NCI-H2171 (cell line): ENCODE measurements around the gene MAP4K5.

Experiments
- DNase-seq: peaks from one replicate; lab custom pipeline; 2025; lab: John Stamatoyannopoulos, UW

MAP4K5 gene

DNA sequence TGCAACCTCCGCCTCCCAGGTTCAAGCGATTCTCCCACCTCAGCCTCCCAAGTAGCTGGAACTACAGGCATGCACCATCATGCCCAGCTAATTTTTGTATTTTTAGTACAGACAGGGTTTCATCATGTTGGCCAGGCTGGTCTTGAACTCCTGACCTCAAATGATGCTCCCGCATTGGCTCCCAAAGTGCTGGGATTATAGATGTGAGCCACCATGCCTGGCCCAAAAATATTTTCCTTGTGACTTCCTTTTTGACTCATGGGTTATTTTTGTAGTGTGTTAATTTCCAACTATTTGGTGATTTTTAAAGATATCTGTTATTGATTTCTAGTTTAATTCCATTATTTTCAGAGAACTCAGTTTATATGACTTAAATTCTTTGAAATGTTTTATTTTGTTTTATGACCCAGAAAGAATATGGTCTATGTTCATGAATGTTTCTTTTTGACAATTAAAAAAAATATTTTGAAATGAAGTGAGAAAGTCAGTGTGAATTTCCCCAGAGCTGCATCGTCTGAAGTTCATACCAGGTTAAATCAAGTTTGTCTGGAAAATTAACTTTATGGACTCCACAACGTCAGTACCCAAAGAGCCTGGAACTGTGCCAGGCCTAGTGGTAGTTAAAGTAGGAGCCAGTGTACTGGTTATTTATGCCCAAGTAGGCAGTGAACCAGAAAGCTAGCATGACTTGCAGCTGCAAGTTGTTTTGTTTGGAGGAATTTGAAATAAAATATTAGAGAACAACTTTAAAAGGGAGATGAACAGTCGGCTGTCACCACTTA lies 132.9 kb downstream of the MAP4K5 start:
- DNase-seq: peak; percentile 7

- no peak for DNase-seq
Measured at GRCh38 chr14:50398189-50398580, 134.2 kb downstream of the MAP4K5 start.

DNA sequence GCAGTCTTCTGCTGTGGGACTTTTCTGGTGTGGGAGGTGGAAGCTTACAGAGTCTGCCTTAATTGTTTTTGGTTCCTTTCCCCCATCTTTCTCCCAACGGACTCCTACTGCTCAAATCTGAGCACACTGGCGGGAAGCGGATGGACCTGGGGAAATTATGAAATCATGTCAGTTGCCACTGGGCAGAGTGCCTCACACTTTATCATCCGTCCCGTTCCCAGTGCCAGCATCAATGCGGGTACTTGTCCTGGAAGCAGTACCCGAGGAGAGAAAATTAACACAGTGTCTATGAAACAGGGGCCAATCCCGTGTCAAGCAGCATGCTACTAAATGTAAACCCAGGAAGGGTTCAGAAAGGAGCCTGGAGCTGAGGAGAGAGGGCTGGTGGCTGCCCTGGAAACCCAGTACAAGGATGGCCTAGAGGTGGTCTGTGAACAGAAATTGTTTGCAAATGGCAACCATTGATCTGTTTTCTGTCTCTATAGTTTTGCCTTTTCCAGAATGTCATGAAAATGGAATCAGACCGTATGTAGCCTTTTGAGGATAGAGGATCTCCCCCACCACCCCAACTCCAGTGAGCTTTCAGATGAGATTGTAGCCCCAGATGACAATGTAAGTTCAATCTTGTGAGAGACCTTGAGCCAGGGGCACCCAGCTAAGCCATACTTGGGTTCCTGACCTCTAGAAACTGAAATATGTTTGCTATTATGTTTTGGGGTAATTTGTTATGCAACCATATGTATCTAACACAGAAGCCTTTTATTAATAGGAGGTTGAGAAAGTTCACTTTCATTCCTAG lies 134.8 kb downstream of the MAP4K5 start:
- no peak for DNase-seq

- DNase-seq: peak; percentile 32
Measured at GRCh38 chr14:50396631-50397389, 135.6 kb downstream of the MAP4K5 start, which contains the start of gene CDKL1. Gene CDKL1, minus strand, starts transcription at chr14:50396881. Its CDS starts 1,013 bp downstream, at chr14:50395868.

DNA sequence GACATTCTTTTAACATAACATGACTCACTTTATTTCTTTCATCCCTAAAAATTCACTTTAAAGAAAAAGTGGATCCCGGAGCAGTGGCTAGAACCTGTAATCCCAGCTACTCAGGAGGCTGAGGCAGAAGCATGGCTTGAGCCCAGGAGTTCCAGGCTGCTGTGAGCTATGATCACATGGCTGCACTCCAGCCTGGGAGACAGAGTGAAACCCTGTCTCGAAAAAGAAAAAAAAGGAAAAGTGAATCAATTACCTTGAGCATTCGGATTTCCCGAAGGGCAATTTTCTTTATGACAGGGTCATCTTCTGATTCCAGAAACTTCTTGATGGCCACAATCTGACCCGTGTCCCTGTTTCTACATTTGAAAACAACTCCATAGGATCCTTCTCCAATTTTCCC lies 136.9 kb downstream of the MAP4K5 start:
- peak; percentile 19 for DNase-seq

GRCh38 chr14:50394713-50395112 lies 137.7 kb downstream of the MAP4K5 start:
- DNase-seq: no peak

- no peak for DNase-seq
Measured at GRCh38 chr14:50389668-50390441, 142.5 kb downstream of the MAP4K5 start.

DNA sequence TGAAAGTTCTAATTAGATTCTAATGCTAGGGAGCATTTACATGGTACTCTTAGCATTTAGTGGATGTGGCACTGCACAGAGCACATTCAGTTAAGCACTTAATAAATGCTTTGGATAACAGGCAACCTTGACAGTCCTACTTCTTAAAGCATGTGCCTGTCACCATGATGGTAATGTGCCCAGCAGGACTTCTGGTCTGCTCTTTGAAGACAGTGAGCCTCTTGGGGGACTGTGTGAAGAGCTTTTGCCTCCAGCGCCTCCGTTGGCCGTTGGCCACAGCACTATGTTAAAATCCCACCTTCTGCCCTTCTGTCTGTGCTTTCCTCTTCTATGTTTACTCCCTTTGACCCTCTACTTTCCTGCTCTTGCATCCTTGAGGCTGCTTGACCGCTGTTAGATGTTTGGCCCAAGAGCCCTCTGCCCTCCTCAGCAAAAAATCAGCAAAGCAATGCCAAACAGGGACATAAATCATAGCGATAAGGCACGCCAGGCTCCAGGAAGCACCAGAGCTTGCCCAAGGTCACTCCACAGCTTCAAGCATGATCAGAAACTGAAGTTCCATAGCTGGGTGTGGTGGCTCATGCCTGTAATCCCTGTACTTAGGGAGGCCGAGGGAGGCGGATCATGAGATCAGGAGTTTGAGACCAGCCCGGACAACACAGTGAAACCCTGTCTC lies 144.0 kb downstream of the MAP4K5 start:
- no peak for DNase-seq

- no peak for DNase-seq
Measured at GRCh38 chr14:50387548-50387947, 144.8 kb downstream of the MAP4K5 start.

- DNase-seq: peak; percentile 79
Measured at GRCh38 chr14:50383618-50384225, 148.6 kb downstream of the MAP4K5 start.

- no peak for DNase-seq
Measured at GRCh38 chr14:50381823-50382287, 150.5 kb downstream of the MAP4K5 start.

GRCh38 chr14:50381008-50381407 lies 151.4 kb downstream of the MAP4K5 start:
- DNase-seq: no peak

- no peak for DNase-seq
Measured at GRCh38 chr14:50380455-50380854, 151.9 kb downstream of the MAP4K5 start.

GRCh38 chr14:50379563-50379962 lies 152.8 kb downstream of the MAP4K5 start:
- no peak for DNase-seq

- DNase-seq: no peak
Measured at GRCh38 chr14:50377550-50378085, 154.8 kb downstream of the MAP4K5 start.

DNA sequence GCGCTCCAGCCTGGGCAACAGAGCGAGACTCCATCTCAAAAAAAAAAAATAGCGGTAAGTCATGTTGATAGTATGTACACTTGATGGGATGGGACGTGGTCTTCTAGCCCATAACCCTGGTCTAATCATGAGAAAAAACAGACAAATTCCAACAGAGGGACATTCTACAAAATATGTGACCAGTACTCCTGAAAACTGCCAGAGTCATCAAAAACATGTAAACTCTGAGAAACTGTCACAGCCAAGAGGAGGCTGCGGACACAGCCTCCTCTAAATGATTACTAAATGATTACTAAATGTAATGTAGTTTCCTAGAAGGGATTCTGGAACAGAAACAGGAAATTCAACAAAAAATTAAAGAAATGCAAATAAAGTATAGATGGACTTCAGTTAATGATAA lies 156.6 kb downstream of the MAP4K5 start:
- DNase-seq: no peak

- DNase-seq: no peak
Measured at GRCh38 chr14:50373959-50374358, 158.4 kb downstream of the MAP4K5 start.

GRCh38 chr14:50371546-50371945 lies 160.8 kb downstream of the MAP4K5 start:
- peak; percentile 92 for DNase-seq
